ENCODE results near the gene PXYLP1. TPM values are rescaled to one million over a fixed set of nuclear protein-coding genes. Genes with fewer than 3 reads are reported as not detected.

Gene PXYLP1
- total and polyA plus RNA-seq, 9 of the 15 experiments (the other 6 are each of a cell fraction or from before 2014, with no cell fraction given), result 0.80 to 2.9 (median 1.3) TPM

DNA sequence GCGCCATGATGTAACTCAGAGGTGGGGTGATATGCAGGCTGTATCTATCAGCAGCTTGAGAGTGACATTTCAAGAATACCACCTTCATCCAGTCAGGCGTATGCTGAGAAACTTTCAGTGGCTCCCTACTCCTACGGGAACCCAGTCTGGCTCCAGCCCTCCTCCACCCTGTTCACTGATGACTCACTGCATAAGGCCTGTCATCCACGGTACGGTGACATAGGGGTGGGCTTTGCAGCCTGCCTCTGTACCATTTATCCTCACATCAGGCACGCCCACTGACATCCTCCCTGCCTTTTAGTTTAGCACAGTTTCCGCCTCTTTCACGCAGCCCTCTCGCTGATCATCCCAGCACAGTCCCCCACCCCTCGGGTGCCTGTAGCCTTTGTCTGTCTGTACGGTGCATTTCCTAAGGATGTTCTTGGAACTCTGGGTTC lies 11.7 kb downstream of the PXYLP1 start (continued):
- TF ChIP-seq, protein P1, sequence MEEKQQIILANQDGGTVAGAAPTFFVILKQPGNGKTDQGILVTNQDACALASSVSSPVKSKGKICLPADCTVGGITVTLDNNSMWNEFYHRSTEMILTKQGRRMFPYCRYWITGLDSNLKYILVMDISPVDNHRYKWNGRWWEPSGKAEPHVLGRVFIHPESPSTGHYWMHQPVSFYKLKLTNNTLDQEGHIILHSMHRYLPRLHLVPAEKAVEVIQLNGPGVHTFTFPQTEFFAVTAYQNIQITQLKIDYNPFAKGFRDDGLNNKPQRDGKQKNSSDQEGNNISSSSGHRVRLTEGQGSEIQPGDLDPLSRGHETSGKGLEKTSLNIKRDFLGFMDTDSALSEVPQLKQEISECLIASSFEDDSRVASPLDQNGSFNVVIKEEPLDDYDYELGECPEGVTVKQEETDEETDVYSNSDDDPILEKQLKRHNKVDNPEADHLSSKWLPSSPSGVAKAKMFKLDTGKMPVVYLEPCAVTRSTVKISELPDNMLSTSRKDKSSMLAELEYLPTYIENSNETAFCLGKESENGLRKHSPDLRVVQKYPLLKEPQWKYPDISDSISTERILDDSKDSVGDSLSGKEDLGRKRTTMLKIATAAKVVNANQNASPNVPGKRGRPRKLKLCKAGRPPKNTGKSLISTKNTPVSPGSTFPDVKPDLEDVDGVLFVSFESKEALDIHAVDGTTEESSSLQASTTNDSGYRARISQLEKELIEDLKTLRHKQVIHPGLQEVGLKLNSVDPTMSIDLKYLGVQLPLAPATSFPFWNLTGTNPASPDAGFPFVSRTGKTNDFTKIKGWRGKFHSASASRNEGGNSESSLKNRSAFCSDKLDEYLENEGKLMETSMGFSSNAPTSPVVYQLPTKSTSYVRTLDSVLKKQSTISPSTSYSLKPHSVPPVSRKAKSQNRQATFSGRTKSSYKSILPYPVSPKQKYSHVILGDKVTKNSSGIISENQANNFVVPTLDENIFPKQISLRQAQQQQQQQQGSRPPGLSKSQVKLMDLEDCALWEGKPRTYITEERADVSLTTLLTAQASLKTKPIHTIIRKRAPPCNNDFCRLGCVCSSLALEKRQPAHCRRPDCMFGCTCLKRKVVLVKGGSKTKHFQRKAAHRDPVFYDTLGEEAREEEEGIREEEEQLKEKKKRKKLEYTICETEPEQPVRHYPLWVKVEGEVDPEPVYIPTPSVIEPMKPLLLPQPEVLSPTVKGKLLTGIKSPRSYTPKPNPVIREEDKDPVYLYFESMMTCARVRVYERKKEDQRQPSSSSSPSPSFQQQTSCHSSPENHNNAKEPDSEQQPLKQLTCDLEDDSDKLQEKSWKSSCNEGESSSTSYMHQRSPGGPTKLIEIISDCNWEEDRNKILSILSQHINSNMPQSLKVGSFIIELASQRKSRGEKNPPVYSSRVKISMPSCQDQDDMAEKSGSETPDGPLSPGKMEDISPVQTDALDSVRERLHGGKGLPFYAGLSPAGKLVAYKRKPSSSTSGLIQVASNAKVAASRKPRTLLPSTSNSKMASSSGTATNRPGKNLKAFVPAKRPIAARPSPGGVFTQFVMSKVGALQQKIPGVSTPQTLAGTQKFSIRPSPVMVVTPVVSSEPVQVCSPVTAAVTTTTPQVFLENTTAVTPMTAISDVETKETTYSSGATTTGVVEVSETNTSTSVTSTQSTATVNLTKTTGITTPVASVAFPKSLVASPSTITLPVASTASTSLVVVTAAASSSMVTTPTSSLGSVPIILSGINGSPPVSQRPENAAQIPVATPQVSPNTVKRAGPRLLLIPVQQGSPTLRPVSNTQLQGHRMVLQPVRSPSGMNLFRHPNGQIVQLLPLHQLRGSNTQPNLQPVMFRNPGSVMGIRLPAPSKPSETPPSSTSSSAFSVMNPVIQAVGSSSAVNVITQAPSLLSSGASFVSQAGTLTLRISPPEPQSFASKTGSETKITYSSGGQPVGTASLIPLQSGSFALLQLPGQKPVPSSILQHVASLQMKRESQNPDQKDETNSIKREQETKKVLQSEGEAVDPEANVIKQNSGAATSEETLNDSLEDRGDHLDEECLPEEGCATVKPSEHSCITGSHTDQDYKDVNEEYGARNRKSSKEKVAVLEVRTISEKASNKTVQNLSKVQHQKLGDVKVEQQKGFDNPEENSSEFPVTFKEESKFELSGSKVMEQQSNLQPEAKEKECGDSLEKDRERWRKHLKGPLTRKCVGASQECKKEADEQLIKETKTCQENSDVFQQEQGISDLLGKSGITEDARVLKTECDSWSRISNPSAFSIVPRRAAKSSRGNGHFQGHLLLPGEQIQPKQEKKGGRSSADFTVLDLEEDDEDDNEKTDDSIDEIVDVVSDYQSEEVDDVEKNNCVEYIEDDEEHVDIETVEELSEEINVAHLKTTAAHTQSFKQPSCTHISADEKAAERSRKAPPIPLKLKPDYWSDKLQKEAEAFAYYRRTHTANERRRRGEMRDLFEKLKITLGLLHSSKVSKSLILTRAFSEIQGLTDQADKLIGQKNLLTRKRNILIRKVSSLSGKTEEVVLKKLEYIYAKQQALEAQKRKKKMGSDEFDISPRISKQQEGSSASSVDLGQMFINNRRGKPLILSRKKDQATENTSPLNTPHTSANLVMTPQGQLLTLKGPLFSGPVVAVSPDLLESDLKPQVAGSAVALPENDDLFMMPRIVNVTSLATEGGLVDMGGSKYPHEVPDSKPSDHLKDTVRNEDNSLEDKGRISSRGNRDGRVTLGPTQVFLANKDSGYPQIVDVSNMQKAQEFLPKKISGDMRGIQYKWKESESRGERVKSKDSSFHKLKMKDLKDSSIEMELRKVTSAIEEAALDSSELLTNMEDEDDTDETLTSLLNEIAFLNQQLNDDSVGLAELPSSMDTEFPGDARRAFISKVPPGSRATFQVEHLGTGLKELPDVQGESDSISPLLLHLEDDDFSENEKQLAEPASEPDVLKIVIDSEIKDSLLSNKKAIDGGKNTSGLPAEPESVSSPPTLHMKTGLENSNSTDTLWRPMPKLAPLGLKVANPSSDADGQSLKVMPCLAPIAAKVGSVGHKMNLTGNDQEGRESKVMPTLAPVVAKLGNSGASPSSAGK (IDR thresholded peaks at IDR 0.05), result no peak
- TF ChIP-seq CAMTA2 (CRISPR knock-in tag; conservative IDR thresholded peaks at IDR 0.05) (no peak), ZNF766 (CRISPR knock-in tag; conservative IDR thresholded peaks at IDR 0.05) (no peak), FOSL1 (tag; conservative IDR thresholded peaks at IDR 0.05) (peak; percentile 86), ZBED1 (IDR thresholded peaks at IDR 0.05) (no peak), ILF3 (IDR thresholded peaks at IDR 0.05; ENCODE audit: borderline replicate concordance) (no peak), ZBTB8A (IDR thresholded peaks at IDR 0.05; ENCODE audit: partially characterized antibody) (no peak), ZNF12 (CRISPR knock-in tag; IDR thresholded peaks at IDR 0.05) (no peak), ZNF586 (CRISPR knock-in tag; conservative IDR thresholded peaks at IDR 0.05) (no peak)
- TF ChIP-seq, protein P2, sequence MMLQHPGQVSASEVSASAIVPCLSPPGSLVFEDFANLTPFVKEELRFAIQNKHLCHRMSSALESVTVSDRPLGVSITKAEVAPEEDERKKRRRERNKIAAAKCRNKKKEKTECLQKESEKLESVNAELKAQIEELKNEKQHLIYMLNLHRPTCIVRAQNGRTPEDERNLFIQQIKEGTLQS (IDR thresholded peaks at IDR 0.05), result peak; percentile 85
- TF ChIP-seq, protein P2 (CRISPR knock-in tag; conservative IDR thresholded peaks at IDR 0.05), result no peak
- TF ChIP-seq, protein P3, sequence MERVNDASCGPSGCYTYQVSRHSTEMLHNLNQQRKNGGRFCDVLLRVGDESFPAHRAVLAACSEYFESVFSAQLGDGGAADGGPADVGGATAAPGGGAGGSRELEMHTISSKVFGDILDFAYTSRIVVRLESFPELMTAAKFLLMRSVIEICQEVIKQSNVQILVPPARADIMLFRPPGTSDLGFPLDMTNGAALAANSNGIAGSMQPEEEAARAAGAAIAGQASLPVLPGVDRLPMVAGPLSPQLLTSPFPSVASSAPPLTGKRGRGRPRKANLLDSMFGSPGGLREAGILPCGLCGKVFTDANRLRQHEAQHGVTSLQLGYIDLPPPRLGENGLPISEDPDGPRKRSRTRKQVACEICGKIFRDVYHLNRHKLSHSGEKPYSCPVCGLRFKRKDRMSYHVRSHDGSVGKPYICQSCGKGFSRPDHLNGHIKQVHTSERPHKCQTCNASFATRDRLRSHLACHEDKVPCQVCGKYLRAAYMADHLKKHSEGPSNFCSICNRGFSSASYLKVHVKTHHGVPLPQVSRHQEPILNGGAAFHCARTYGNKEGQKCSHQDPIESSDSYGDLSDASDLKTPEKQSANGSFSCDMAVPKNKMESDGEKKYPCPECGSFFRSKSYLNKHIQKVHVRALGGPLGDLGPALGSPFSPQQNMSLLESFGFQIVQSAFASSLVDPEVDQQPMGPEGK (CRISPR knock-in tag; IDR thresholded peaks at IDR 0.05; ENCODE audit: borderline replicate concordance), result no peak
- TF ChIP-seq, protein P4, sequence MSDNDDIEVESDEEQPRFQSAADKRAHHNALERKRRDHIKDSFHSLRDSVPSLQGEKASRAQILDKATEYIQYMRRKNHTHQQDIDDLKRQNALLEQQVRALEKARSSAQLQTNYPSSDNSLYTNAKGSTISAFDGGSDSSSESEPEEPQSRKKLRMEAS (CRISPR knock-in tag; IDR thresholded peaks at IDR 0.05), result no peak

Data from K562 (cell line).